Esophagus squamous epithelium (tissue), 5 donors: Measurements from ENCODE around the gene SPINK1. TPM values are rescaled to one million over a fixed set of nuclear protein-coding genes. Genes with fewer than 3 reads are reported as not detected.

Experiments
- DNase-seq: peaks from one replicate; lab custom pipeline; 2025; lab: John Stamatoyannopoulos, UW
- H3K27ac ChIP-seq, 4 donors: fragments of 200-600 bp; sonication (generic); one replicate each; pipeline ENCODE4 v1.5.1; 2016 to 2019; ENCODE audit warnings: mild to moderate bottlenecking in 1 of 4
- H3K27me3 ChIP-seq, 4 donors: fragments of 200-600 bp; sonication (generic); 1 replicate in 3 of 4; 2 replicates in 1 of 4; pipeline versions ENCODE4 v1.5.1 to v1.6.0; 2017 to 2021; ENCODE audit warnings: antibody characterized with exemption in 1 of 4
- H3K36me3 ChIP-seq, 3 donors: fragments of 200-600 bp; sonication (generic); one replicate each; pipeline ENCODE4 v1.5.1; 2016 to 2019
- H3K4me1 ChIP-seq, 3 donors: fragments of 200-600 bp; sonication (generic); one replicate each; pipeline ENCODE4 v1.5.1; 2017 to 2019
- H3K4me3 ChIP-seq, 4 donors: fragments of 200-600 bp; sonication (generic); 1 replicate in 3 of 4; 2 replicates in 1 of 4; pipeline ENCODE4 v1.5.1; 2016 to 2019; ENCODE audit warnings: mild to moderate bottlenecking in 2 of 4, moderate library complexity in 1 of 4
- H3K9me3 ChIP-seq, 3 donors: fragments of 200-600 bp; sonication (generic); one replicate each; pipeline ENCODE4 v1.5.1; 2016 to 2019
- POLR2A ChIP-seq, 4 donors: fragments of 450-650 bp; IDR thresholded peaks; one replicate each; pipeline ENCODE4 v1.6.1; 2017; ENCODE audit warnings: antibody characterized with exemption in 4 of 4, mild to moderate bottlenecking in 4 of 4, moderate library complexity in 3 of 4
- WGBS, 2 donors: methylation state at CpG; one replicate each; pipeline ENCODE4 v1.1.5; 2018; 5-methylcytosine and 5-hydroxymethylcytosine counted together
- intact Hi-C: fragments of 100-400 bp; cut with DNase I; formaldehyde crosslinking; loops from one replicate; pipeline ENCODE4 v1.15.0; 2022
- total RNA-seq, 4 donors: library from RNA; depleted of rRNA; stranded (reverse); fragments of >200 nt; gene quantifications; one replicate each; pipeline ENCODE4 v1.1.0, GENCODE V29; 2016
- TF ChIP-seq, protein P1 (sequence below), 6 experiments: fragments of 450-650 bp in 4 of 6; fragments of 200-600 bp in 2 of 6; sonication (generic) in 2 of 6; IDR thresholded peaks; one replicate each; pipeline ENCODE4 v1.5.1; 2016 to 2019; ENCODE audit warnings: antibody characterized with exemption in 6 of 6, mild to moderate bottlenecking in 4 of 6, moderate library complexity in 4 of 6
- donor health status: DM: yes; HTN: yes; CAD: no.

SPINK1 gene
- total RNA-seq, 4 donors from 2014 or later, result not detected

DNA sequence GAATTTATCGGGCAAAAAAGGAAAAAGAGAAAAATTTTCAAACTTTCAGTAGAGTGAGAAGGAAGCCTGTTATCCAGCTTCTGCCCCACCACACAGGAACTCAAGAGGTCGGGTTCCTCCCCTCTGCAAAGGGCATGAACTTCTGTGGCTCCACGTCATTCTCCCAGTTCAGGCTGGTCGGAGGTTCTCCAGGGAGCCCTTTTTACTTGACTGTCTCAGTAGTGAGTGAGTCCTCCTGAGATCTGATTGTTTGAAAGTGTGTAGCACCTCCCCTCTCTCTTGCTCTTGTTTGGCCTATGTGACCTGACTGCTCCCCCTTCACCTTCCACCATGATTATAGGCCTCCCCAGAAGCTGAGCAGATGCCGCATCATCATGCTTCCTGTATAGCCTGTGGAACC, 9.7 kb downstream of the SPINK1 start:
- intact Hi-C loops, result loop anchor here (5.0 kb wide), 1 partner anchor 194 kb away; no protein-coding TSS in a partner anchor
- H3K27me3 ChIP-seq, result peaks cover 0 to 10% (median 0%) of the 10 kb centered on the region in 4 donors
- H3K9me3 ChIP-seq, result no peaks in the 10 kb centered on the region
- no peaks in the 10 kb centered on the region for H3K36me3 ChIP-seq
- TF ChIP-seq, protein P1, sequence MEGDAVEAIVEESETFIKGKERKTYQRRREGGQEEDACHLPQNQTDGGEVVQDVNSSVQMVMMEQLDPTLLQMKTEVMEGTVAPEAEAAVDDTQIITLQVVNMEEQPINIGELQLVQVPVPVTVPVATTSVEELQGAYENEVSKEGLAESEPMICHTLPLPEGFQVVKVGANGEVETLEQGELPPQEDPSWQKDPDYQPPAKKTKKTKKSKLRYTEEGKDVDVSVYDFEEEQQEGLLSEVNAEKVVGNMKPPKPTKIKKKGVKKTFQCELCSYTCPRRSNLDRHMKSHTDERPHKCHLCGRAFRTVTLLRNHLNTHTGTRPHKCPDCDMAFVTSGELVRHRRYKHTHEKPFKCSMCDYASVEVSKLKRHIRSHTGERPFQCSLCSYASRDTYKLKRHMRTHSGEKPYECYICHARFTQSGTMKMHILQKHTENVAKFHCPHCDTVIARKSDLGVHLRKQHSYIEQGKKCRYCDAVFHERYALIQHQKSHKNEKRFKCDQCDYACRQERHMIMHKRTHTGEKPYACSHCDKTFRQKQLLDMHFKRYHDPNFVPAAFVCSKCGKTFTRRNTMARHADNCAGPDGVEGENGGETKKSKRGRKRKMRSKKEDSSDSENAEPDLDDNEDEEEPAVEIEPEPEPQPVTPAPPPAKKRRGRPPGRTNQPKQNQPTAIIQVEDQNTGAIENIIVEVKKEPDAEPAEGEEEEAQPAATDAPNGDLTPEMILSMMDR (IDR thresholded peaks at IDR 0.05), result no peak
- no peak for TF ChIP-seq POLR2A (IDR thresholded peaks at IDR 0.05)
- 81 to 86% methylated on average over 5 of the region's 5 CpGs for WGBS, 2 donors
- H3K4me1 ChIP-seq, result no peaks in the 10 kb centered on the region
- DNase-seq, result no peak
- no peak overlapping the region for H3K4me3 ChIP-seq
- H3K27ac ChIP-seq, result no peak overlapping the region

DNA sequence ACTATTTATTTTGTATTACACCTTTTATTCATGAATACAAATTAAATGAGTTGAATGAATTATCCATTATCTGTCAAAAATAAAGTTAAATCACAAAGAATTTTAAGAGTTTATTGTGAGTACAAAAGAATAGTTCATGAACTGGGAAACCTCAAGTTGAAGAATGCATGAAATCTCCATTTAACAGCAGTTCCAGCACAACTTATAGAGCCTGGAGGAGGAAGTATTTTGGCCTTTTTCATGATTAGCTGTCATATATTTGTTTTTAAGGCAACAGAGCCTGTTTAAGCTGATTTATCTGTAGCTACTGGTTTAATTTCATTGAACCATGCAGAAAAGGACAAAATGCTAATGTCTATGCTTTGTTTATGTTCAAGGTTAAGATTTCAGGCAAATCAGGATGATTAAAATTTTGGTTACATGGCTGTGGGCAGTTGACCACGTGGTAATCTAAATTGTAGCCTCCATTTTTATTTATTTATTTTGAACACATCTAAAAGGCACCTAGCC, 12.2 kb downstream of the SPINK1 start:
- Histone ChIP-seq H3K27ac (no peak overlapping the region), H3K4me1 (no peaks in the 10 kb centered on the region), H3K4me3 (no peak overlapping the region), H3K27me3 (peaks cover 0 to 10% (median 0%) of the 10 kb centered on the region in 4 donors), H3K36me3 (no peaks in the 10 kb centered on the region), H3K9me3 (no peaks in the 10 kb centered on the region)
- DNase-seq, result no peak
- TF ChIP-seq, protein P1 (IDR thresholded peaks at IDR 0.05), result no peak
- TF ChIP-seq POLR2A (IDR thresholded peaks at IDR 0.05), result no peak
- 19 to 30% methylated on average over 1 of the region's 1 CpG for WGBS, 2 donors
- intact Hi-C loops, result no loop called here

DNA sequence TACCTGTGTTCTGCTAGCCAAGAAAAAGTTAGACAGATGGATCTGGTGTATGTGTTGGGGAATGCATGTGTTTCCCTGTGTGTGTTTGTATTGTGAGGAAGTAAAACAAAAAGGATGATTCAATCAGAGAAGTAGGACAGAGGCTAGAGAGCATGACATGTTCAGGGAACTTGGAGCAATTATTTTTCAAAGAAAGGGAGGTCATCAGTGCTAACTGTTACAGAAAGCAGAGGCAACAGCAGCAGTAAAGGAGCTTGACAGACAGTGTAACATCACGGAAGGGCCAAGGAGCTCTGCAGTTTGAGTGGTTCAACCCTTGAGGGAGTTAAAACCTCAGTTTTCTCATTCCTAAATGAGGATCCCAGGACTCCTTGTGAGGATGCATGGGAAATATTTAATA, 13.2 kb downstream of the SPINK1 start:
- no peak for DNase-seq
- 58 to 83% methylated on average over 1 of the region's 1 CpG for WGBS, 2 donors
- no peaks in the 10 kb centered on the region for H3K4me1 ChIP-seq
- no peak overlapping the region for H3K27ac ChIP-seq
- H3K9me3 ChIP-seq, result no peaks in the 10 kb centered on the region
- TF ChIP-seq, protein P1 (IDR thresholded peaks at IDR 0.05), result no peak
- no peak for TF ChIP-seq POLR2A (IDR thresholded peaks at IDR 0.05)
- peaks cover 0 to 10% (median 0%) of the 10 kb centered on the region in 4 donors for H3K27me3 ChIP-seq
- H3K36me3 ChIP-seq, result no peaks in the 10 kb centered on the region
- intact Hi-C loops, result no loop called here
- no peak overlapping the region for H3K4me3 ChIP-seq

DNA sequence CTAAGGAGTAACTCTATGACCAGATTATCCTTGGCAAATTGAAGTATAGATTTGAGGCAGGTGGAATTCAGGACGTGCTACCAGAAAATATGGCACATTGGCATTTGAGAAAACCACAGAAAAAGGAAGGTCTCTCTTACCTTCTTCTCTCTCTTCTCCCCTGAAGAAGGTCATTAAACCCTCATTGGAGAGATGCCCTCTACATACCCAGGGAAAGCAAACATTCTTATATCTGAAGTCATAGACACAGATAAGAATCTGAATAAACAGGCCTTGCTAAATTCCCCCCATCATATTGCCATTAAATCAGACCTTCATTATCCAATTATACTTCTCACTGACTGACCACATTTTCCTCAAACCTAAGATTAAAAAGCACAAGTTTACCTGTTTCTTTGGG, 17.8 kb downstream of the SPINK1 start:
- 59 to 65% methylated on average over 1 of the region's 1 CpG for WGBS, 2 donors
- intact Hi-C loops, result no loop called here
- no peak overlapping the region for H3K27ac ChIP-seq
- DNase-seq, result no peak
- H3K4me3 ChIP-seq, result no peak overlapping the region
- TF ChIP-seq POLR2A (IDR thresholded peaks at IDR 0.05), result no peak
- H3K36me3 ChIP-seq, result no peaks in the 10 kb centered on the region
- no peaks in the 10 kb centered on the region for H3K9me3 ChIP-seq
- no peaks in the 10 kb centered on the region for H3K4me1 ChIP-seq
- H3K27me3 ChIP-seq, result no peaks in the 10 kb centered on the region

DNA sequence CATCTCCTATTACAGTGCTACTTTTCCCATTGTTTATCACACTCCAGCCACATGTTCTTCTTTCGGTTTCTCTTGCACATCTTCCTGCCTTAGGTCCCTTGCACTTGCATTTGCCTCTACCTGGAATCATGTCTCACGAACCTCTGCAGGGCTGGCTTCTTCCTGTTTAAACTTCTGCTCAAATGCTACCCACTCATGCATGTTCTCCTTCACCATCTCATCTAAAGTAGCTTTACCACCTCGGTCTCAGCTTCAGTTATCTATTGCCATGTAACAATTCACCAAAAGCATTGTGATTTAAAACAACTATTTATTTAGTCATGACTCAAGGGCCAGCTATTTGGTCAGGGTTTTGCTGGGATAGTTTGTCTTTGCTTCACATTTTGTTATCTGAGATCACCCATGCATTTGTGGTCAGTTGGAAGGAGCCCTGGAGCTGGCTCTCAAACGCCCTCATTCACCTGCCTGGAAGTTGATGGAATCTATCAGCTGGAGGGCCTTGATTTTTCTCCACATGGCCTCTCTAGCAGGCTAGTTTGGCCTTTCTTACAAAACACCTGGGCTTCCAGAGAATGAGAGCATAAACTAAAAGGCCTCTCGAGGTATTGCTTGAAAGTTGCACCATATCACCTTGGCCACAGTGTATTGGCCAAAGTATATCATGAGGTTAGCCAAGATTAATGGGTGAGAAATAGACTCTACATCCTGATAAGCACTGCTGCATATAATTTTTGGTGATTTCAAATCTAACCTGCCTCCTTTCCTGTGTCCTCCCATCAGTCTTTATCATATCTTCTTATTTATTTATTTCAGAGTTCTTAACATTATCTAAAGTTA, 21.4 kb downstream of the SPINK1 start:
- Histone ChIP-seq H3K27me3 (no peaks in the 10 kb centered on the region), H3K4me3 (no peak overlapping the region), H3K36me3 (no peaks in the 10 kb centered on the region), H3K4me1 (no peaks in the 10 kb centered on the region), H3K9me3 (no peaks in the 10 kb centered on the region), H3K27ac (no peak overlapping the region)
- TF ChIP-seq, protein P1 (IDR thresholded peaks at IDR 0.05), result no peak
- TF ChIP-seq POLR2A (IDR thresholded peaks at IDR 0.05), result no peak
- WGBS, 2 donors, result 38 to 46% methylated on average over 4 to 5 of the region's 5 CpGs
- DNase-seq, result no peak
- intact Hi-C loops, result no loop called here
